Parathyroid adenoma (tissue), 2 donors: Measurements from ENCODE around the gene SBNO2.

Experiments used
- H2AFZ ChIP-seq: fragments of 300-600 bp; sonication (generic); one replicate; pipeline ENCODE4 v1.7.0; 2017; ENCODE audit warnings: antibody characterized with exemption, mild to moderate bottlenecking
- H3K27ac ChIP-seq: fragments of 300-600 bp; sonication (generic); one replicate; pipeline ENCODE4 v1.7.0; 2017
- H3K27me3 ChIP-seq: fragments of 300-600 bp; sonication (generic); one replicate; pipeline ENCODE4 v1.7.0; 2017; ENCODE audit warnings: low read length; ENCODE audit not compliant: control insufficient read depth, insufficient read depth
- H3K36me3 ChIP-seq: fragments of 300-600 bp; sonication (generic); one replicate; pipeline ENCODE4 v1.7.0; 2017; ENCODE audit warnings: low read length; ENCODE audit not compliant: control insufficient read depth, insufficient read depth
- H3K4me1 ChIP-seq: fragments of 300-600 bp; sonication (generic); one replicate; pipeline ENCODE4 v1.7.0; 2017; ENCODE audit warnings: control low read depth
- H3K4me2 ChIP-seq: fragments of 300-600 bp; sonication (generic); one replicate; pipeline ENCODE4 v1.7.0; 2017; ENCODE audit warnings: low read length
- H3K4me3 ChIP-seq: fragments of 300-600 bp; sonication (generic); one replicate; pipeline ENCODE4 v1.7.0; 2017; ENCODE audit warnings: low read depth, low read length
- H3K79me2 ChIP-seq: fragments of 300-600 bp; sonication (generic); one replicate; pipeline ENCODE4 v1.7.0; 2017; ENCODE audit warnings: control low read depth
- H3K9ac ChIP-seq: fragments of 300-600 bp; sonication (generic); one replicate; pipeline ENCODE4 v1.7.0; 2017; ENCODE audit warnings: mild to moderate bottlenecking
- H3K9me3 ChIP-seq: fragments of 300-600 bp; sonication (generic); one replicate; pipeline ENCODE4 v1.7.0; 2017; ENCODE audit warnings: low read length; ENCODE audit not compliant: control insufficient read depth
- CTCF ChIP-seq: fragments of 300-600 bp; sonication (generic); IDR thresholded peaks from one replicate; pipeline ENCODE4 v1.7.0; 2017; ENCODE audit warnings: antibody characterized with exemption, mild to moderate bottlenecking
- donor health status: primary hyperparathyroidism.

The SBNO2 gene

GRCh38 chr19:1086613-1087012 lies 87.5 kb downstream of the SBNO2 start:
- H3K27ac ChIP-seq = no peak overlapping the region
- H3K27me3 ChIP-seq = no peaks in the 10 kb centered on the region
- no peaks in the 10 kb centered on the region for H3K4me1 ChIP-seq
- no peak overlapping the region for H3K4me3 ChIP-seq
- H3K36me3 ChIP-seq = no peaks in the 10 kb centered on the region
- no peaks in the 10 kb centered on the region for H3K9me3 ChIP-seq
- no peak for TF ChIP-seq CTCF
- H2AFZ ChIP-seq = no peak overlapping the region
- H3K4me2 ChIP-seq = no peak overlapping the region
- H3K79me2 ChIP-seq = no peaks in the 10 kb centered on the region
- no peak overlapping the region for H3K9ac ChIP-seq

- H3K27ac ChIP-seq = no peak overlapping the region
- TF ChIP-seq CTCF = no peak
- H3K4me1 ChIP-seq = no peaks in the 10 kb centered on the region
- no peaks in the 10 kb centered on the region for H3K9me3 ChIP-seq
- no peak overlapping the region for H3K4me2 ChIP-seq
- no peaks in the 10 kb centered on the region for H3K79me2 ChIP-seq
- H2AFZ ChIP-seq = no peak overlapping the region
- H3K36me3 ChIP-seq = no peaks in the 10 kb centered on the region
- H3K9ac ChIP-seq = no peak overlapping the region
- H3K27me3 ChIP-seq = no peaks in the 10 kb centered on the region
- no peak overlapping the region for H3K4me3 ChIP-seq
Observed at GRCh38 chr19:1085676-1086442, 88.2 kb downstream of the SBNO2 start.

GRCh38 chr19:1085053-1085658 lies 88.9 kb downstream of the SBNO2 start:
- Histone ChIP-seq H3K79me2 (no peaks in the 10 kb centered on the region), H3K9me3 (no peaks in the 10 kb centered on the region), H2AFZ (no peak overlapping the region), H3K4me3 (no peak overlapping the region), H3K4me1 (no peaks in the 10 kb centered on the region), H3K27ac (no peak overlapping the region), H3K4me2 (no peak overlapping the region), H3K9ac (no peak overlapping the region), H3K36me3 (no peaks in the 10 kb centered on the region), H3K27me3 (no peaks in the 10 kb centered on the region)
- no peak for TF ChIP-seq CTCF

GRCh38 chr19:1084024-1084868 lies 89.8 kb downstream of the SBNO2 start:
- Histone ChIP-seq H3K4me3 (no peak overlapping the region), H3K27ac (no peak overlapping the region), H3K4me2 (no peak overlapping the region), H3K9me3 (no peaks in the 10 kb centered on the region), H3K79me2 (no peaks in the 10 kb centered on the region), H3K27me3 (no peaks in the 10 kb centered on the region), H3K9ac (no peak overlapping the region), H3K36me3 (no peaks in the 10 kb centered on the region), H3K4me1 (no peaks in the 10 kb centered on the region), H2AFZ (no peak overlapping the region)
- TF ChIP-seq CTCF = no peak
